Thymus (tissue), 14 donors: ENCODE results near the gene GEMIN5. TPM values are rescaled to one million over a fixed set of nuclear protein-coding genes. Genes with fewer than 3 reads are reported as not detected.
A peak's percentile ranks its signal among the peaks of the same experiment; 100 is the strongest.
"Not testable (repeated sequence)": the region's sequence is repeated elsewhere in the genome, so short reads cannot be mapped to it uniquely, and the experiment has no call there.

ENCODE experiments used
- DNase-seq, 9 donors: peaks; one replicate each; pipeline ENCODE4 v3.0.0-alpha.2; 2013; ENCODE audit warnings: low spot score in 9 of 9, low read depth in 6 of 9, missing footprints in 1 of 9
- H3K27ac ChIP-seq, 2 donors: one replicate each; pipeline ENCODE4 v1.5.1; 2013; ENCODE audit warnings: control low read depth in 1 of 2, low read depth in 1 of 2, low read length in 1 of 2, mild to moderate bottlenecking in 1 of 2, moderate library complexity in 1 of 2
- H3K27me3 ChIP-seq, 2 donors: one replicate each; pipeline ENCODE4 v1.5.1; 2013; ENCODE audit warnings: low read length in 1 of 2; ENCODE audit not compliant: control insufficient read depth in 2 of 2, insufficient read depth in 1 of 2
- H3K36me3 ChIP-seq, 2 donors: one replicate each; pipeline ENCODE4 v1.5.1; 2013; ENCODE audit warnings: low read length in 1 of 2, mild to moderate bottlenecking in 1 of 2, moderate library complexity in 1 of 2; ENCODE audit not compliant: control insufficient read depth in 2 of 2, insufficient read depth in 2 of 2
- H3K4me1 ChIP-seq, 2 donors: one replicate each; pipeline ENCODE4 v1.5.1; 2013; ENCODE audit warnings: low read length in 2 of 2; ENCODE audit not compliant: control insufficient read depth in 2 of 2, insufficient read depth in 2 of 2
- H3K4me3 ChIP-seq, 2 donors: one replicate each; pipeline ENCODE4 v1.5.1; 2013; ENCODE audit warnings: low read length in 2 of 2, control low read depth in 1 of 2, mild to moderate bottlenecking in 1 of 2
- H3K9me3 ChIP-seq, 2 donors: one replicate each; pipeline ENCODE4 v1.5.1; 2013; ENCODE audit warnings: low read length in 1 of 2, mild to moderate bottlenecking in 1 of 2; ENCODE audit not compliant: control insufficient read depth in 2 of 2, insufficient read depth in 1 of 2
- WGBS: extraction: QIAGEN DNeasy Blood & Tissue Kit; methylation state at CpG from one replicate; pipeline ENCODE4 v1.1.7; 2013; 5-methylcytosine and 5-hydroxymethylcytosine counted together
- long read RNA-seq, 10 donors: transcript quantifications; one replicate each; lab custom pipeline, GENCODE V29; 2026
- polyA plus RNA-seq: library from polyadenylated mRNA; stranded (reverse); fragments of 200-250 nt; gene quantifications from one replicate; pipeline ENCODE4 v1.2.3, GENCODE V29; 2013
- total RNA-seq: library from RNA; stranded (reverse); fragments of 120-200 nt; gene quantifications from one replicate; pipeline ENCODE4 v1.2.4, GENCODE V29; 2013
- donor health status: healthy.

The GEMIN5 gene
- total RNA-seq (12.8 TPM), polyA plus RNA-seq (5.3 TPM)
- long read RNA-seq, donor 1, result 0 reads
- long read RNA-seq, donor 2, result 0 reads
- long read RNA-seq, donor 3, full-length matches to known transcripts, result 1 of 1 reads
- long read RNA-seq, donor 3, partial matches to known transcripts, result 0 of 1 reads
- long read RNA-seq, donor 3, other reads (novel, unspliced or antisense), result 0 of 1 reads
- long read RNA-seq, donor 4, result 0 reads
- long read RNA-seq, donor 5, result 0 reads
- long read RNA-seq, donor 6, result 0 reads
- long read RNA-seq, donor 7, full-length matches to known transcripts, result 1 of 174 reads
- long read RNA-seq, donor 7, partial matches to known transcripts, result 94 of 174 reads
- long read RNA-seq, donor 7, other reads (novel, unspliced or antisense), result 79 of 174 reads
- long read RNA-seq, donor 8, result 0 reads
- long read RNA-seq, donor 9, full-length matches to known transcripts, result 1 of 1 reads
- long read RNA-seq, donor 9, partial matches to known transcripts, result 0 of 1 reads
- long read RNA-seq, donor 9, other reads (novel, unspliced or antisense), result 0 of 1 reads
- long read RNA-seq, donor 10, partial matches to known transcripts, result 6 of 6 reads
- long read RNA-seq, donor 10, other reads (novel, unspliced or antisense), result 0 of 6 reads

GRCh38 chr5:154937718-154938466 lies at the start of gene GEMIN5:
TSS of gene GEMIN5 (minus strand) at chr5:154938211. CDS start at chr5:154938133, 78 bp downstream.
- WGBS, result under 1% methylated on average over 61 of the region's 61 CpGs
- H3K4me1 ChIP-seq, result peaks cover 13 to 21% of the 10 kb centered on the region in 2 donors
- DNase-seq, result peak; percentile 49 to 91 (median 75)
- peaks cover 3 to 7% of the 10 kb centered on the region in 2 donors for H3K36me3 ChIP-seq
- H3K27me3 ChIP-seq, result no peaks in the 10 kb centered on the region
- peak within 1 kb of the TSS in 1 of 2 donors; percentile 25 for H3K27ac ChIP-seq
- H3K9me3 ChIP-seq, result no peaks in the 10 kb centered on the region
- H3K4me3 ChIP-seq, result peak within 1 kb of the TSS; percentile 72 to 75

DNA sequence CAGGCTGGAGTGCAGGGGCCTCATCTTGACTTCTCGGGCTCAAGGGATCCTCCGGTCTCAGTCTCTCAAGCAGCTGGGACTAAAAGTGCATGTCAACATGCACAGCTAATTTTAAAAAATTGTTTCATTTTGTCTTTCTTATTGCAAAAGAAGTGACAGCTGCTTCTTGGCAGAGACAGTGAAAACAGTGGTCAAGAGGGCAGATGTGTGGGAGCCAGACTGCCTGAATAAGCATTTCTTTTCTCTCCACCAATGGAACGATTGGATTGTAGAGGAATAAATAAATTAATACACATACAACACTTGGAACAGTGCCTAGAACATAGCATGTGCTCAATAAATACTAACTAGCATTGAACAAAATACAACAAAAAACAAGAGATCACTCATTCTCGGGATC lies 48.1 kb upstream of the GEMIN5 start:
- Histone ChIP-seq H3K4me3 (no peak overlapping the region), H3K4me1 (no peaks in the 10 kb centered on the region), H3K27me3 (no peaks in the 10 kb centered on the region), H3K36me3 (no peaks in the 10 kb centered on the region), H3K9me3 (no peaks in the 10 kb centered on the region), H3K27ac (no peak overlapping the region)
- DNase-seq, result no peak
- 93% methylated on average over 4 of the region's 4 CpGs for WGBS

DNA sequence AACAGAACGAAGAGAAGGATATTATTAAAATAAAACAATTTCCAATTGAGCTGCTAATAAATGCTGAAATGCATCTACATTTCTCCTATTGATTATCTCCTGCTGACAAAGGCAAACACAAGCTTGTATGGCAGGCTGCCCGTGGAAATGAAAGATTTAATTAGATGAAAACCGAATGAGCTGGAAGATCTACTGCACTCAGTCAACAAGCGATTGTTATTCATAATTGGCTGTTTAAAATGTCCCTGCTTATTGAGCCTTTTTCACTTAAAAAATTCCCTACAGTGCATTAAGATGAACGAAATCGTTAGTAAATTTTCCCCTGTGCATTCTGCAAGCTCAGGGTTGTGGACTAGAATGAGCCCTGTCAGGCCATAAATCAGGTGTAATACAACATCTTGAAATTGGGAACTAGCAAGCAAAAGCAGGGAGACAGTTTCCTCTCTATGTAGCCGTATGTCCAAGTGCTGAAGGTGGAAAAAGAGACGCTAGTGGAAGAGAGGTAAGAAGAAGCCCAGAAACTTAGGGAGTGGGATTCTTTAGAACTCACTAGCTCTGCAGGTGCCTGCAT lies 47.0 kb upstream of the GEMIN5 start:
- no peaks in the 10 kb centered on the region for H3K9me3 ChIP-seq
- 60% methylated on average over 8 of the region's 8 CpGs for WGBS
- no peaks in the 10 kb centered on the region for H3K36me3 ChIP-seq
- no peak overlapping the region for H3K27ac ChIP-seq
- H3K27me3 ChIP-seq, result no peaks in the 10 kb centered on the region
- H3K4me1 ChIP-seq, result no peaks in the 10 kb centered on the region
- no peak for DNase-seq
- no peak overlapping the region for H3K4me3 ChIP-seq

- not testable (repeated sequence) for DNase-seq, H3K27me3 ChIP-seq, H3K27ac ChIP-seq, H3K9me3 ChIP-seq, H3K4me3 ChIP-seq, H3K36me3 ChIP-seq, H3K4me1 ChIP-seq
- 89% methylated on average over 2 of the region's 2 CpGs for WGBS
These were observed 40.3 kb upstream of the GEMIN5 start for GRCh38 chr5:154978294-154978693.

- 85% methylated on average over 1 of the region's 1 CpG for WGBS
- Histone ChIP-seq H3K36me3 (no peaks in the 10 kb centered on the region), H3K4me1 (no peaks in the 10 kb centered on the region), H3K27ac (no peak overlapping the region), H3K4me3 (no peak overlapping the region), H3K27me3 (no peaks in the 10 kb centered on the region), H3K9me3 (peaks cover 0 to 5% of the 10 kb centered on the region in 2 donors)
- DNase-seq, result no peak
These were observed 39.4 kb upstream of the GEMIN5 start for GRCh38 chr5:154977409-154977808.

- not testable (repeated sequence) for H3K4me3 ChIP-seq, H3K36me3 ChIP-seq, H3K4me1 ChIP-seq, DNase-seq, H3K27me3 ChIP-seq, H3K9me3 ChIP-seq, H3K27ac ChIP-seq
- 91% methylated on average over 9 of the region's 9 CpGs for WGBS
These were observed 38.1 kb upstream of the GEMIN5 start for GRCh38 chr5:154976082-154976481.

GRCh38 chr5:154972476-154973080 lies 34.6 kb upstream of the GEMIN5 start:
- Histone ChIP-seq H3K36me3 (peaks cover 5 to 16% of the 10 kb centered on the region in 2 donors), H3K9me3 (peaks cover 0 to 5% of the 10 kb centered on the region in 2 donors), H3K27me3 (no peaks in the 10 kb centered on the region), H3K4me3 (no peak overlapping the region), H3K4me1 (no peaks in the 10 kb centered on the region), H3K27ac (no peak overlapping the region)
- WGBS, result 93% methylated on average over 2 of the region's 2 CpGs
- DNase-seq, result peak in 1 of 9 donors; percentile 6

DNA sequence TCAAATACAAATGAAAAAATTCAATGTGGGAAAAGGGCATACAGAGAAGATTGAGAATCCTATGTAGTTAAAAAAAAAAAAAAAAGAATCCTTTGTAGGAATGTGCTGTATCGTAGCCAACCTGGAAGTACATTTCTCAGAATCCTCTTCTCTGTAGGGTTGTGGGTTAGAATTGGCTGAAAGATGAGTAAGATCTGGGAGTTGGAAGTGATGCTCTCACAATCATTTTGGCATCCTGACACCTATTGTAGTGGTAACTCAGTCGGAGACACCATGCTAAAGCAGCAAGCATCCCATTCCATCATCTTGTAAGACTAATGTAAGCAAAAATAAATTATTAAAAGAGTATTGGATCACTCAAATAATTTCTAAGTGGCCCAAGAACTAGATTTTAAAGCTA lies 33.5 kb upstream of the GEMIN5 start:
- no peak overlapping the region for H3K4me3 ChIP-seq
- H3K9me3 ChIP-seq, result peaks cover 0 to 5% of the 10 kb centered on the region in 2 donors
- 97% methylated on average over 2 of the region's 2 CpGs for whole genome bisulfite sequencing

More for the DNA sequence above, 33.5 kb upstream of the GEMIN5 start:
- H3K27me3 ChIP-seq, result no peaks in the 10 kb centered on the region
- H3K36me3 ChIP-seq, result peaks cover 7 to 23% of the 10 kb centered on the region in 2 donors
- H3K4me1 ChIP-seq, result no peaks in the 10 kb centered on the region
- DNase-seq, result no peak
- no peak overlapping the region for H3K27ac ChIP-seq
